HCT116 (cell line): Measurements from ENCODE around the gene LRRN2. TPM values are rescaled to one million over a fixed set of nuclear protein-coding genes. Genes with fewer than 3 reads are reported as not detected.

Experiments used
- ATAC-seq: fragments of 200-7000 bp; cut with Tn5 transposase; 2 replicates; pipeline ENCODE4 v1.9.1; 2020; ENCODE audit warnings: mild to moderate bottlenecking, moderate library complexity
- BruUV-seq: library from RNA; stranded (reverse); fragments of 400-500 nt; replicated peaks from 2 replicates; lab custom pipeline; 2021; lab: Mats Ljungman, UMichigan
- CTCF ChIA-PET: fragments of 300-600 bp; sonication (Branson Sonifier 250); formaldehyde crosslinking; loops from one replicate; lab custom pipeline; 2021; ENCODE audit warnings: antibody characterized with exemption; lab: Charles Lee
- POLR2A ChIA-PET: fragments of 300-600, 350-600 bp; sonication (Branson Sonifier 250); formaldehyde crosslinking; loops from one replicate; lab custom pipeline; 2021; ENCODE audit warnings: antibody characterized with exemption; lab: Charles Lee
- RAD21 ChIA-PET, 2 experiments: fragments of 300-600 bp; sonication (Branson Sonifier 250); formaldehyde crosslinking; loops; one replicate each; lab custom pipeline; 2023; ENCODE audit warnings: low total read pairs in 2 of 2; ENCODE audit not compliant: uncharacterized antibody in 2 of 2, unreplicated experiment in 2 of 2, low non-redundant PET in 1 of 2; lab: Charles Lee
- DNase-seq: peaks from one replicate; pipeline ENCODE4 v3.0.0-alpha.2; 2010; ENCODE audit warnings: low read depth, low spot score
- H2AFZ ChIP-seq: fragments of 200-600 bp; shearing (Covaris generic), sonication (generic); 2 replicates; pipeline ENCODE4 v1.6.1; 2017; ENCODE audit warnings: low read depth, mixed run types, mixed read lengths, antibody characterized with exemption, low read length; ENCODE audit not compliant: poor library complexity, severe bottlenecking
- H3K27ac ChIP-seq: 2 replicates; pipeline ENCODE4 v1.5.1; 2012; ENCODE audit warnings: low read depth, low read length
- H3K27me3 ChIP-seq: fragments of 200-600 bp; sonication (generic); 2 replicates; pipeline ENCODE4 v1.6.1; 2016; ENCODE audit warnings: mixed run types, low read length, mixed read lengths; ENCODE audit not compliant: insufficient read depth
- H3K36me3 ChIP-seq, 2 experiments: fragments of 200-500 bp in 1 of 2; fragments of 200-600 bp in 1 of 2; sonication (Bioruptor generic) in 1 of 2; sonication (generic) in 1 of 2; 2 replicates each; pipeline versions ENCODE4 v1.5.1 to v1.6.1; 2014 to 2016; ENCODE audit warnings: low read length in 2 of 2, inconsistent platforms in 1 of 2, mixed read lengths in 1 of 2, mixed run types in 1 of 2; ENCODE audit not compliant: insufficient read depth in 2 of 2, control insufficient read depth in 1 of 2
- H3K4me1 ChIP-seq, 2 experiments: fragments of 200-600 bp in 1 of 2; sonication (generic) in 1 of 2; 2 replicates each; pipeline versions ENCODE4 v1.5.1 to v1.6.1; 2012 to 2017; ENCODE audit warnings: low read length in 2 of 2, inconsistent platforms in 1 of 2, mild to moderate bottlenecking in 1 of 2, mixed read lengths in 1 of 2, mixed run types in 1 of 2, moderate library complexity in 1 of 2; ENCODE audit not compliant: insufficient read depth in 2 of 2, control insufficient read depth in 1 of 2
- H3K4me2 ChIP-seq: fragments of 200-600 bp; sonication (generic); 2 replicates; pipeline ENCODE4 v1.6.1; 2017; ENCODE audit warnings: mixed run types, low read length, mixed read lengths
- H3K4me3 ChIP-seq, 2 experiments: fragments of 200-600 bp in 1 of 2; sonication (generic) in 1 of 2; replicated peaks in 1 of 2; 2 replicates each; pipeline ENCODE4 v1.5.1; 2011 to 2016; ENCODE audit warnings: low read length in 2 of 2, control low read depth in 1 of 2, low read depth in 1 of 2, mild to moderate bottlenecking in 1 of 2, mixed read lengths in 1 of 2, mixed run types in 1 of 2
- H3K79me2 ChIP-seq: fragments of 200-600 bp; sonication (generic); 2 replicates; pipeline ENCODE4 v1.6.1; 2017; ENCODE audit warnings: mild to moderate bottlenecking, mixed run types, low read length, moderate library complexity, mixed read lengths; ENCODE audit not compliant: insufficient read depth
- H3K9ac ChIP-seq: fragments of 200-600 bp; sonication (generic); 2 replicates; pipeline ENCODE4 v1.6.1; 2016; ENCODE audit warnings: low read length, mixed read lengths
- H3K9me2 ChIP-seq: fragments of 200-600 bp; sonication (generic), shearing (Covaris generic); 2 replicates; pipeline ENCODE4 v1.6.1; 2017; ENCODE audit warnings: mixed run types, mild to moderate bottlenecking, moderate library complexity; ENCODE audit not compliant: insufficient read depth
- H3K9me3 ChIP-seq, 2 experiments: fragments of 200-500 bp in 1 of 2; fragments of 200-600 bp in 1 of 2; sonication (Bioruptor generic) in 1 of 2; sonication (generic) in 1 of 2; 2 replicates each; pipeline ENCODE4 v1.6.1; 2014 to 2017; ENCODE audit warnings: low read length in 2 of 2, mixed read lengths in 2 of 2, inconsistent platforms in 1 of 2, low read depth in 1 of 2, mild to moderate bottlenecking in 1 of 2, mixed run types in 1 of 2, moderate library complexity in 1 of 2; ENCODE audit not compliant: control insufficient read depth in 1 of 2, insufficient read depth in 1 of 2
- H4K20me1 ChIP-seq: fragments of 200-600 bp; sonication (generic), shearing (Covaris generic); 2 replicates; pipeline ENCODE4 v1.6.1; 2017; ENCODE audit warnings: mixed run types, mild to moderate bottlenecking, moderate library complexity; ENCODE audit not compliant: insufficient read depth
- CEBPB ChIP-seq: IDR thresholded peaks from 2 replicates; pipeline ENCODE4 v1.6.1; 2012; ENCODE audit warnings: low read depth
- EGR1 ChIP-seq: IDR thresholded peaks from 2 replicates; pipeline ENCODE4 v1.6.1; 2012; ENCODE audit warnings: low read depth
- EZH2 ChIP-seq: fragments of 200-600 bp; sonication (generic); IDR thresholded peaks from 2 replicates; pipeline ENCODE4 v1.6.1; 2017; ENCODE audit warnings: antibody characterized with exemption, mixed run types
- EZH2phosphoT487 ChIP-seq: fragments of 200-600 bp; IDR thresholded peaks from 2 replicates; pipeline ENCODE4 v1.6.1; 2018; ENCODE audit warnings: antibody characterized with exemption, borderline replicate concordance
- FOSL1 ChIP-seq: IDR thresholded peaks from 2 replicates; pipeline ENCODE4 v1.6.1; 2012; ENCODE audit warnings: low read depth
- JUND ChIP-seq: IDR thresholded peaks from 2 replicates; pipeline ENCODE4 v1.6.1; 2012
- POLR2A ChIP-seq: IDR thresholded peaks from 2 replicates; pipeline ENCODE4 v1.7.0; 2011; ENCODE audit warnings: borderline replicate concordance; ENCODE audit not compliant: insufficient read depth, insufficient read length; ENCODE audit errors: extremely low read depth
- POLR2AphosphoS5 ChIP-seq: IDR thresholded peaks from 2 replicates; pipeline ENCODE4 v1.6.1; 2011; ENCODE audit warnings: mild to moderate bottlenecking, low read depth, low read length, moderate library complexity
- RAD21 ChIP-seq: IDR thresholded peaks from 2 replicates; pipeline ENCODE4 v1.6.1; 2012; ENCODE audit warnings: low read depth, mild to moderate bottlenecking
- SIN3A ChIP-seq: IDR thresholded peaks from 2 replicates; pipeline ENCODE4 v1.6.1; 2012; ENCODE audit warnings: low read depth
- SP1 ChIP-seq: IDR thresholded peaks from 2 replicates; pipeline ENCODE4 v1.6.1; 2012; ENCODE audit warnings: low read depth
- TCF7L2 ChIP-seq: IDR thresholded peaks from 2 replicates; pipeline ENCODE4 v1.7.0; 2011; ENCODE audit warnings: borderline replicate concordance, inconsistent platforms; ENCODE audit not compliant: insufficient read depth, insufficient read length; ENCODE audit errors: extremely low read depth
- YY1 ChIP-seq: IDR thresholded peaks from 2 replicates; pipeline ENCODE4 v1.6.1; 2011; ENCODE audit warnings: low read length, low read depth, moderate library complexity, mild to moderate bottlenecking; ENCODE audit not compliant: insufficient replicate concordance; ENCODE audit errors: extremely low read depth
- ZFX ChIP-seq: fragments of 450-650 bp; IDR thresholded peaks from 2 replicates; pipeline ENCODE4 v1.6.1; 2017
- ZNF274 ChIP-seq: fragments of 200-500 bp; sonication (Bioruptor generic); IDR thresholded peaks from 2 replicates; pipeline ENCODE4 v1.6.1; 2014; ENCODE audit warnings: mild to moderate bottlenecking, low read depth, low read length, inconsistent platforms
- intact Hi-C: fragments of 100-400 bp; cut with micrococcal nuclease; formaldehyde crosslinking; loops from 2 replicates; pipeline ENCODE4 v1.10.0; 2022
- total RNA-seq: library from RNA; stranded (reverse); gene quantifications from one replicate; pipeline ENCODE4 v1.2.1, GENCODE V29; 2021; ENCODE audit not compliant: unreplicated experiment
- TF ChIP-seq, protein P1 (sequence below), 3 experiments: fragments of 200-600 bp in 1 of 3; sonication (generic) in 1 of 3; IDR thresholded peaks in 2 of 3; conservative IDR thresholded peaks in 1 of 3; 2 replicates each; pipeline ENCODE4 v1.5.1; 2012 to 2017; ENCODE audit warnings: low read depth in 2 of 3, low read length in 2 of 3, antibody characterized with exemption in 1 of 3, borderline replicate concordance in 1 of 3, control low read depth in 1 of 3, mild to moderate bottlenecking in 1 of 3, mixed read lengths in 1 of 3, mixed run types in 1 of 3, moderate library complexity in 1 of 3; ENCODE audit not compliant: insufficient read depth in 1 of 3
- TF ChIP-seq, protein P2 (sequence below): IDR thresholded peaks from 2 replicates; pipeline ENCODE4 v1.6.1; 2011; ENCODE audit warnings: mild to moderate bottlenecking, low read length, moderate library complexity; ENCODE audit not compliant: insufficient replicate concordance; ENCODE audit errors: extremely low read depth
- TF ChIP-seq, protein P3 (sequence below): IDR thresholded peaks from 2 replicates; pipeline ENCODE4 v1.6.1; 2012

LRRN2 gene
- total RNA-seq, 1 experiment from 2014 or later, result 3.2 TPM

DNA sequence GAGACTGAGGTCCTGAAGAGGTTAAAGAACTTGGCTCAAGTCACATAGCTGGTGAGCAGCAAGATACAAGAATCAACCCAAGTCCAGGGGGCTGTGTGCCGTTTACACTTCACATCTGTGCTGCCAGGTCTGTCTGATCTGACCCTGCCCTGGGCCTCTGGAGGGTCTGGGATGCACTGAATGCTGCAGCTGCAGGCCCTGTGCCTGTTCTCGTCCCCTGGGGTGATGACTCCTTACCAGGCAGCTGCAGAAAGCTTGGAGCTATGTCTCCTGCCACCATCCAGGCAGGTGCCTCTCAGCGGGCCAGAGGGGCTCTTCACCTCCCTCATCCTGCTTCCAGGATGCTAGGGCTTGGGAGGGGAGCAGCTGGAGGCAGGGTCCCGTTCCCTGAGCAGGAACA lies 63.5 kb downstream of the LRRN2 start:
- Histone ChIP-seq H3K27me3 (no peaks in the 10 kb centered on the region), H3K79me2 (no peaks in the 10 kb centered on the region), H3K4me3 (no peak overlapping the region), H3K4me2 (no peak overlapping the region), H3K9ac (no peak overlapping the region), H2AFZ (no peak overlapping the region), H3K27ac (no peak overlapping the region), H3K4me1 (peaks cover 26 to 29% of the 10 kb centered on the region in 2 experiments), H4K20me1 (no peaks in the 10 kb centered on the region), H3K9me3 (no peaks in the 10 kb centered on the region), H3K9me2 (no peaks in the 10 kb centered on the region), H3K36me3 (no peaks in the 10 kb centered on the region)
- ChIA-PET POLR2A (no interaction called here), CTCF (interaction anchor here (1.5 kb wide), 1 partner anchor 170 kb away, joined by 3 read pairs; no protein-coding TSS in a partner anchor), RAD21 (interaction anchor here in 1 of 2 experiments (1.7 kb wide), 1 partner anchor 142 kb away, joined by 4 read pairs; no protein-coding TSS in a partner anchor)
- no peak for TF ChIP-seq YY1
- TF ChIP-seq EZH2, result no peak
- TF ChIP-seq EZH2phosphoT487, result no peak
- no peak for TF ChIP-seq ZNF274
- TF ChIP-seq, protein P1, sequence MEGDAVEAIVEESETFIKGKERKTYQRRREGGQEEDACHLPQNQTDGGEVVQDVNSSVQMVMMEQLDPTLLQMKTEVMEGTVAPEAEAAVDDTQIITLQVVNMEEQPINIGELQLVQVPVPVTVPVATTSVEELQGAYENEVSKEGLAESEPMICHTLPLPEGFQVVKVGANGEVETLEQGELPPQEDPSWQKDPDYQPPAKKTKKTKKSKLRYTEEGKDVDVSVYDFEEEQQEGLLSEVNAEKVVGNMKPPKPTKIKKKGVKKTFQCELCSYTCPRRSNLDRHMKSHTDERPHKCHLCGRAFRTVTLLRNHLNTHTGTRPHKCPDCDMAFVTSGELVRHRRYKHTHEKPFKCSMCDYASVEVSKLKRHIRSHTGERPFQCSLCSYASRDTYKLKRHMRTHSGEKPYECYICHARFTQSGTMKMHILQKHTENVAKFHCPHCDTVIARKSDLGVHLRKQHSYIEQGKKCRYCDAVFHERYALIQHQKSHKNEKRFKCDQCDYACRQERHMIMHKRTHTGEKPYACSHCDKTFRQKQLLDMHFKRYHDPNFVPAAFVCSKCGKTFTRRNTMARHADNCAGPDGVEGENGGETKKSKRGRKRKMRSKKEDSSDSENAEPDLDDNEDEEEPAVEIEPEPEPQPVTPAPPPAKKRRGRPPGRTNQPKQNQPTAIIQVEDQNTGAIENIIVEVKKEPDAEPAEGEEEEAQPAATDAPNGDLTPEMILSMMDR (IDR thresholded peaks at IDR 0.05 in 2 of 3, conservative IDR thresholded peaks at IDR 0.05 in 1 of 3; ENCODE audit: borderline replicate concordance in 1 of 3, insufficient read depth in 1 of 3, low read depth in 2 of 3, low read length in 2 of 3), result no peak
- no peak for TF ChIP-seq SP1
- TF ChIP-seq SIN3A, result no peak
- intact Hi-C loops, result no loop called here
- ATAC-seq, result no peak
- no TSS peak for BruUV-seq
- no peak for DNase-seq

DNA sequence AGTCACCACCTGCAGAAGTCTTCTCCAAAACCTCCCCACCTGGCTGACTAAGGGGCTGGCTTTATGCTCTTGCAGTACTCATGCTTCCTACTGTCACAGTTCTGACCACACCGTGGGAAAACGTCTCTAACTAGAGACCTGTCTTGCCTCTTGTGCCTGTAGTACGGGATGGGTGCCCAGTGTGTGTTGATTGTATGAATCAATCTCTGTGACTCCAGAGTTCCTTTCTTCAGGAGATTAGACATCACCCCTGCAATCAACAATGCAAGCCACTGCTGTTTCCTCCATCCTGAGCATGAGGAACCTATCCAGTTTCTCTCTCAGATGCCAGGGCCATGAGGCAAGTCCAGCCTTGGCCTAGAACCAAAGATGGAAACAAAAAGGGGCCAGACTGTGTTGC lies 64.1 kb downstream of the LRRN2 start:
- ATAC-seq, result no peak
- no peaks in the 10 kb centered on the region for H3K36me3 ChIP-seq

More for the DNA sequence above, 64.1 kb downstream of the LRRN2 start:
- Histone ChIP-seq H3K4me3 (no peak overlapping the region), H2AFZ (no peak overlapping the region), H3K27ac (no peak overlapping the region), H3K9me3 (no peaks in the 10 kb centered on the region), H3K9ac (no peak overlapping the region), H3K4me2 (no peak overlapping the region), H4K20me1 (no peaks in the 10 kb centered on the region), H3K9me2 (no peaks in the 10 kb centered on the region), H3K4me1 (peaks cover 26 to 29% of the 10 kb centered on the region in 2 experiments), H3K79me2 (no peaks in the 10 kb centered on the region), H3K27me3 (no peaks in the 10 kb centered on the region)
- RAD21 ChIA-PET, result interaction anchor here in 1 of 2 experiments (1.7 kb wide), 1 partner anchor 142 kb away, joined by 4 read pairs; no protein-coding TSS in a partner anchor
- CTCF ChIA-PET, result interaction anchor here (1.5 kb wide), 1 partner anchor 171 kb away, joined by 3 read pairs; no protein-coding TSS in a partner anchor
- no peak for DNase-seq
- POLR2A ChIA-PET, result no interaction called here
- intact Hi-C loops, result no loop called here
- TF ChIP-seq ZFX (no peak), JUND (no peak), POLR2A (no peak), TCF7L2 (no peak), RAD21 (no peak), ZNF274 (no peak), FOSL1 (no peak), CEBPB (no peak), EGR1 (no peak), YY1 (no peak), EZH2 (no peak), POLR2AphosphoS5 (no peak), SIN3A (no peak)
- TF ChIP-seq, protein P2, sequence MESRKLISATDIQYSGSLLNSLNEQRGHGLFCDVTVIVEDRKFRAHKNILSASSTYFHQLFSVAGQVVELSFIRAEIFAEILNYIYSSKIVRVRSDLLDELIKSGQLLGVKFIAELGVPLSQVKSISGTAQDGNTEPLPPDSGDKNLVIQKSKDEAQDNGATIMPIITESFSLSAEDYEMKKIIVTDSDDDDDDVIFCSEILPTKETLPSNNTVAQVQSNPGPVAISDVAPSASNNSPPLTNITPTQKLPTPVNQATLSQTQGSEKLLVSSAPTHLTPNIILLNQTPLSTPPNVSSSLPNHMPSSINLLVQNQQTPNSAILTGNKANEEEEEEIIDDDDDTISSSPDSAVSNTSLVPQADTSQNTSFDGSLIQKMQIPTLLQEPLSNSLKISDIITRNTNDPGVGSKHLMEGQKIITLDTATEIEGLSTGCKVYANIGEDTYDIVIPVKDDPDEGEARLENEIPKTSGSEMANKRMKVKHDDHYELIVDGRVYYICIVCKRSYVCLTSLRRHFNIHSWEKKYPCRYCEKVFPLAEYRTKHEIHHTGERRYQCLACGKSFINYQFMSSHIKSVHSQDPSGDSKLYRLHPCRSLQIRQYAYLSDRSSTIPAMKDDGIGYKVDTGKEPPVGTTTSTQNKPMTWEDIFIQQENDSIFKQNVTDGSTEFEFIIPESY, result no peak
- TF ChIP-seq, protein P3, sequence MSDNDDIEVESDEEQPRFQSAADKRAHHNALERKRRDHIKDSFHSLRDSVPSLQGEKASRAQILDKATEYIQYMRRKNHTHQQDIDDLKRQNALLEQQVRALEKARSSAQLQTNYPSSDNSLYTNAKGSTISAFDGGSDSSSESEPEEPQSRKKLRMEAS, result no peak
- no TSS peak for BruUV-seq
